ENCODE measurements around the gene GYPC.
"Not testable (repeated sequence)": the region's sequence is repeated elsewhere in the genome, so short reads cannot be mapped to it uniquely, and the experiment has no call there.

The GYPC gene

DNA sequence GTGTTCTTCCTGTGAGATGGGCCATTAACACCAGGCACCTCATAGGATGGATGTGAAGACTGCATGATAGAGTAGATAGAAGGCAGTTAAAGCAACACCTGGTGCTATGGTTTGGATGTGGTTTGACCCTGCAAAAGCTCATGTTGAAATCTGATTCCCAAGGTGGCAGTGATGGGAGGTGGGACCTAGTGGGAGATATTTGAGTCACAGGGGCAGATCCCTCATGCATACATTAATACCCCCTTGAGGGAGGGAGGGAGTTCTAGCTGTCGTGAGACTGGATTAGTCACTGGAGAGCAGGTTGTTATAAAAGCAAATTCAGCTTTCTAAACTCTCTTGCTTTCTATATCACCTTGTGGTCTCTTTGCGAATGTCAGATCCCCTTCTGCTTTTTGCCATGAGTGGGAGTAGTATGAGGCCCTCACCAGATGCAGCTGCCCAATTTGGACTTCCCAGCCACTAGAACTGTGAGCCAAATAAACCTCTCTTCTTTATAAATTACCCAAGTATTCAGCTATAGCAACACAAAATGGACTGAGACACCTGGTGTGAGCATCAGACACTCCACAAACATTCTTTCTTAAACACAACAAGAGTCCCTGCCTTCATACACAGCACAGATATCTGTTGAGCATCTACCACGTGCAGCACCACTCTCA, 37.1 kb downstream of the GYPC start:
- H3K4me3 ChIP-seq (ENCODE audit: low read depth, low read length); H3K27me3 ChIP-seq (replicated peaks); DNase-seq; in situ Hi-C loops (cut with HindIII; ENCODE audit: low pct_ligation_motif_present, low sequenced_read_pairs); H3K27ac ChIP-seq: not testable (repeated sequence)
- H3K36me3 ChIP-seq (replicated peaks), result peaks cover 24% of the 10 kb centered on the region

DNA sequence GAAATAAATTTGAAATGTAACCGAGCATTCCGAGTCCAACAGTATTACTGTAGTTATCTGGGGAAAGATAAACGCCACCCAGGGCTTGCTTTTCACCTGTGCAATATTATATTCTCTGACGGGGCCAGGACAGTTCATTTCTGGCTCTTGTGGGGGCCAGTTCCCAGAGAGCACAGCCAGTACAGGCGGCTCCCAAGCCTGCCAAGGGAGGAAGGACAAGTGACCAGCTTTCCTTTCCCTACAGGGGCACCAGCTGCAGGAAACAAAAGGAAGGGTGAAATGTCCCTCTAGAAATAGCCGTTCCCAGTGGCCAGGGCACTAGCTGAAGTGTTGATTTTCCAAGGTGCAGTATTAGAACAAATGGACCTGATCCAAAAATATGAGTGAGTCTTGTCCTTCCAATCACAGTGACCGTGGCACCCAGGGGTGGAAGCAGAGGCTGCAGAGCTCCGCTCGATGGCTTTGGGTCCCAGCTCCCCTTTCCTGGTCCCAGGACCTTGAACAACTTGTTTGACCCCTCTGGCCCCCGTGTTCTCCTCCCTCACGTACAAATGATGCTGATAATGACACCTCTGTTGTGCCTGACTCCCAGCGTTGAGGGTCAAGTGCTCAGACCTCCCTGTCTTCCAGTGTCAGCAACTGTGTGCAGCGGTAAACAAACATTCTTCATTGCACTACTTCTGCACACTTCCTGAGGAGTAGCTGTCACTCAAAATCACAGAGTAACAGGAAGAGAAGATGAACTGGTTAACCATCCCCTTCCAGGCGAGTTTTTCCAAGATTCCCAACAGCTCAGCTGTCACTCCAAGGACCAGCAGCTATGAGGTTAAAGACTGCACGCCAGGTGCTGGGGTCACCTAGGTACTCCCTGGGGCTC, 40.9 kb downstream of the GYPC start:
- in situ Hi-C loops (cut with HindIII; ENCODE audit: low pct_ligation_motif_present, low sequenced_read_pairs), result no loop called here
- H3K36me3 ChIP-seq (replicated peaks), result peaks cover 24% of the 10 kb centered on the region
- TF ChIP-seq, protein P1, sequence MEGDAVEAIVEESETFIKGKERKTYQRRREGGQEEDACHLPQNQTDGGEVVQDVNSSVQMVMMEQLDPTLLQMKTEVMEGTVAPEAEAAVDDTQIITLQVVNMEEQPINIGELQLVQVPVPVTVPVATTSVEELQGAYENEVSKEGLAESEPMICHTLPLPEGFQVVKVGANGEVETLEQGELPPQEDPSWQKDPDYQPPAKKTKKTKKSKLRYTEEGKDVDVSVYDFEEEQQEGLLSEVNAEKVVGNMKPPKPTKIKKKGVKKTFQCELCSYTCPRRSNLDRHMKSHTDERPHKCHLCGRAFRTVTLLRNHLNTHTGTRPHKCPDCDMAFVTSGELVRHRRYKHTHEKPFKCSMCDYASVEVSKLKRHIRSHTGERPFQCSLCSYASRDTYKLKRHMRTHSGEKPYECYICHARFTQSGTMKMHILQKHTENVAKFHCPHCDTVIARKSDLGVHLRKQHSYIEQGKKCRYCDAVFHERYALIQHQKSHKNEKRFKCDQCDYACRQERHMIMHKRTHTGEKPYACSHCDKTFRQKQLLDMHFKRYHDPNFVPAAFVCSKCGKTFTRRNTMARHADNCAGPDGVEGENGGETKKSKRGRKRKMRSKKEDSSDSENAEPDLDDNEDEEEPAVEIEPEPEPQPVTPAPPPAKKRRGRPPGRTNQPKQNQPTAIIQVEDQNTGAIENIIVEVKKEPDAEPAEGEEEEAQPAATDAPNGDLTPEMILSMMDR (IDR thresholded peaks at IDR 0.05; ENCODE audit: low read depth, low read length, missing control alignments), result no peak

DNA sequence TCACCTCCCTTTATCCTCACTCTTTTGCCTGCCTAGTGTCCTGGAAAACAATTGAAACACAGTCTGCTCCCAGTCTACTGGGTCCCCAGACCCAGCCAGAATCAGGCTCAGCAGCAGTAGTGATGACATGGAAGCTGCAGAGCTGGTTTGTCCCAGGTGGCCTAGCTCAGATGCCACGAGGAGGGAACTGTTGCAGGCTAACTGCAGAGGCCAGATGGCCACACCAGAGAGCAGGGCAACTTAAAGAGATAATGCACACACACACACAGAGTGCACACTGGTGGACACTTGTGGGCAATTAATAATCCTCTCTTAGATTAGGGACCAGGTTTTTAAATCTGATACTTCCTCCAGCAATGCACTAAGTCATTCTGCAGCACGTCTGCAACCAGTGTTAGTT, 42.4 kb downstream of the GYPC start:
- no peaks in the 10 kb centered on the region for H3K27me3 ChIP-seq (replicated peaks)
- in situ Hi-C loops (cut with HindIII; ENCODE audit: low pct_ligation_motif_present, low sequenced_read_pairs), result no loop called here
- no peak for DNase-seq
- peaks cover 22% of the 10 kb centered on the region for H3K36me3 ChIP-seq (replicated peaks)
- H3K4me3 ChIP-seq (ENCODE audit: low read depth, low read length), result no peak overlapping the region
- no peak overlapping the region for H3K27ac ChIP-seq
- TF ChIP-seq, protein P1 (IDR thresholded peaks at IDR 0.05; ENCODE audit: low read depth, low read length, missing control alignments), result no peak

More for the DNA sequence above, 40.9 kb downstream of the GYPC start:
- no peak overlapping the region for H3K27ac ChIP-seq
- no peak overlapping the region for H3K4me3 ChIP-seq (ENCODE audit: low read depth, low read length)
- H3K27me3 ChIP-seq (replicated peaks), result no peaks in the 10 kb centered on the region
- DNase-seq, result no peak

DNA sequence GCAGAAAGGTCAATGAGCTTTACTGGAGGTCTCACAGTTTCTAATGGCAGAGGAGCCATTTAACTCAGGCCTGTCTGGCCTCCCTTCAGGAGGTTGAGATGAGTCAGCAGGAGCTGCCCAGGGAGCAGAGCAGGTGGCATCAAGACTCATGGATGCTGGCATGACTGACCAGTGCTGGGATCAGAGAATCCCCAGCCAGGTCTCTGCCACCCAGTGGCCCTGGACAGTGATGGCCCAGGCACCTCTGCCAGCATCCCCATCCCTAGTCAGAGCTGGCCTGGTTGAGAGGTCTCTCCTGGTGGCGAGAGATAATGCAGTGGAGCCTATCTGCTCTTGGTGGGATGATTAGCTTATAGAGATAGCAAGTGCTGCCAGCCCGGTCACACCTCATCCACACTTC, 43.1 kb downstream of the GYPC start:
- Histone ChIP-seq H3K27me3 (replicated peaks) (no peaks in the 10 kb centered on the region), H3K4me3 (ENCODE audit: low read depth, low read length) (no peak overlapping the region), H3K27ac (no peak overlapping the region), H3K36me3 (replicated peaks) (peaks cover 18% of the 10 kb centered on the region)
- no peak for DNase-seq
- TF ChIP-seq, protein P1 (IDR thresholded peaks at IDR 0.05; ENCODE audit: low read depth, low read length, missing control alignments), result no peak
- in situ Hi-C loops (cut with HindIII; ENCODE audit: low pct_ligation_motif_present, low sequenced_read_pairs), result no loop called here

DNA sequence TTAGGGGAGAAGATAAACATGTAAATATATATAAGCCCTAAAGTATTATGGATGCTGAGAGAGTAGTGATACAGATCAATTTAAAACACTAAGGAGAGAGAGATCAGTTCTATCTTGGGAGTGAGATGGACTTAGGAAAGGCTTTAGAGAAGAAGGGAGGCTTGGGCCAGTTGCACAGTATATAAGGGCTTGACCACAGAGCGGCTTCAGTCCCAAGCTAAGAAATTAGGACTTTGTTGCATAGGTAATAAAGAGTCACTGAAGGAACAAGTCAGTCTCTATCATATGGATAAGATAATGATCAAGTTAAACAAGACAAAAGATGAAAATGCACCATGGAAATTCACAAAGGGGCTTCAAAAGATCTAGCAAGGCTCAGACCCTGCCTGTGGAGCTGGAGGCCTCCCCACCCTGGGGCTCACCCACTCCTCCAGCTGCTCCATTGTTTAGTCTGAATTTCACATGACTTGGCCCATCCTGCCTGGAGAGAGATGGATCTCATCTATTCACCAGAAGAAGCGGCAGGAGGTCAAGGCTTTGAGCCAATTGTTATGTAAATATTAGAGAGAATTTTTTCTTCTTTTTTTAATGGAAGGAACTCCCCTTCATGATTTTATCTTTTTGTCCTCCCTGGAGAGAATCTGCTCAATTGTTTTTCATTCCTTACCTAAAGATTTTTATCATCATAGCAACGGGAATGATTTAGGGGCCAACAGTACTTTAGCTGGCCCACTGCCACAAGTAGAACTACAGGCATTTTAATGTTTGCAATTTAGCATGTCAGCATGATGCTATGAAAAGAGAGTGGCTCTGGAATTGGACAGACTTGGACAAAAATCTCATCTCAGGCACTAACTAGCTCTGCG, 44.0 kb downstream of the GYPC start:
- Histone ChIP-seq H3K27me3 (replicated peaks) (no peaks in the 10 kb centered on the region), H3K36me3 (replicated peaks) (peaks cover 18% of the 10 kb centered on the region), H3K27ac (no peak overlapping the region), H3K4me3 (ENCODE audit: low read depth, low read length) (no peak overlapping the region)
- DNase-seq, result no peak
- TF ChIP-seq, protein P1 (IDR thresholded peaks at IDR 0.05; ENCODE audit: low read depth, low read length, missing control alignments), result no peak
- in situ Hi-C loops (cut with HindIII; ENCODE audit: low pct_ligation_motif_present, low sequenced_read_pairs), result no loop called here

DNA sequence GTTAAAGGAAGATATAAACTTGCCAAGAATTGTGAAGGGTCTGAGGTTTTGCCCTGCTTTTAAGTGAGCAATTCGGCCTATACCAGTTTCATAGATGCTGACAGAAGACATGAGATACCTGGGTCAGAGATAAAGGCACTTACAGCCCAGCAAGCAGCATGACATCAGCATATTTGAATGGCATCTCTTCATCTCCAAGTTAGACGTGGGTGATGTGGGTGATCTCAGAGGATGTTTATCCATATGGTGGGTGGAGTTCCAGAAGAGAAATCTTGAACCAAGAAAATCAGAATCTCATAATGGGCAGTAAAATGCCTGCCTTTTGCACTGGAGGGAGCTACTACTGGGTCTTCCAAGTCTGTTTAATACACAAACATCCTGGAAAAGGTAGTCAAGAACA, 44.7 kb downstream of the GYPC start:
- H3K27ac ChIP-seq, result no peak overlapping the region
- in situ Hi-C loops (cut with HindIII; ENCODE audit: low pct_ligation_motif_present, low sequenced_read_pairs), result no loop called here
- H3K36me3 ChIP-seq (replicated peaks), result peaks cover 18% of the 10 kb centered on the region
- peak; percentile 33 for DNase-seq
- no peak overlapping the region for H3K4me3 ChIP-seq (ENCODE audit: low read depth, low read length)
- no peaks in the 10 kb centered on the region for H3K27me3 ChIP-seq (replicated peaks)
- TF ChIP-seq, protein P1 (IDR thresholded peaks at IDR 0.05; ENCODE audit: low read depth, low read length, missing control alignments), result no peak

Measured in brain microvascular endothelial cell (primary cell).